HG03565 (cell line): ENCODE results near the gene KRT74.

Experiments
- ATAC-seq: cut with Tn5 transposase; IDR thresholded peaks from one replicate; pipeline ENCODE4 v1.9.1; 2021; ENCODE audit warnings: mild to moderate bottlenecking, moderate library complexity; ENCODE audit not compliant: unreplicated experiment

Gene KRT74

GRCh38 chr12:52573743-52574142, at the start of gene KRT74:
Gene KRT74, minus strand, starts transcription at chr12:52573843. Its CDS starts 66 bp downstream, at chr12:52573777.
- ATAC-seq = no peak

DNA sequence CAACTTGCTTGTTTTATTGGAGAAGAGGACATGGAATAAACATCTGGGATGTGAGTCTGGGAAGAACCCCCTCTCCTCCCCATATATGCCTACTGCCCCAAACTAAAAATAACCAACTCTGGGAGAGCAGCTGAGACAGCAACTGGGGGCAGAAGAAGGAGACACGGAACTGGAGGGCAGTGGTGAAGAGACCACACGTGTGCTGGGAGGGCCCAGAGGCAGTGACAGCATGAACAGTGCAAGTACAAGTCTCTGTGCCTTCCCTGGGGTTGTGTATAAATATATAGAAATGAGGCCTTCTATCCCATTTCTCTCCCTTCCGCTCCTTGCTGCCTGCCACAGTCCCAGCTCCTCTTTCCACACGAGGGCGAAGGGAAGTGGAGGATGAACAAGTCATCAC, 48.7 kb upstream of the KRT74 start:
- ATAC-seq = no peak

- ATAC-seq = no peak
Measured at GRCh38 chr12:52618866-52619265, 45.2 kb upstream of the KRT74 start.

DNA sequence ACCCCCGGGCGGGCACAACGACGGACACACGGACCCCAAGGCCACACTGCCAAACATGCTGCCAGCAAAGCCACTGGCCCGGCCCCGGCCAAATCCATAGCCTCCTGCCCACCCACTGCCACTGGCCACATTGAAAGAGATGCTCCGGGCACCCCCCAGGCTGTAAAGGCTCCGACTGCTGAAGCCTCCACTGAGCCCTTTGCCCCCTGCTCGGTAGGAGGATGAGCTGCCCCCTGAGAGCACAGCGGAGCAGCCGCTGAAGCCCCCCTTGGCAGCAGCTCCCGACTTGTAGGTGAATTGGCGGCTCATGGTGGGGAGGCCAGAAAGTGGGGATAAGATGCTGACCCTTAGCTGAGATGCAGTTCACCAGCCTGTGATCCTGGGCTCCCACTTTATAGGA, 44.6 kb upstream of the KRT74 start, which contains the start of gene KRT73:
KRT73 (minus strand) TSS at position 344 of the 400 bp plus-strand sequence; CDS start at position 309, 35 bp downstream.
- no peak for ATAC-seq

DNA sequence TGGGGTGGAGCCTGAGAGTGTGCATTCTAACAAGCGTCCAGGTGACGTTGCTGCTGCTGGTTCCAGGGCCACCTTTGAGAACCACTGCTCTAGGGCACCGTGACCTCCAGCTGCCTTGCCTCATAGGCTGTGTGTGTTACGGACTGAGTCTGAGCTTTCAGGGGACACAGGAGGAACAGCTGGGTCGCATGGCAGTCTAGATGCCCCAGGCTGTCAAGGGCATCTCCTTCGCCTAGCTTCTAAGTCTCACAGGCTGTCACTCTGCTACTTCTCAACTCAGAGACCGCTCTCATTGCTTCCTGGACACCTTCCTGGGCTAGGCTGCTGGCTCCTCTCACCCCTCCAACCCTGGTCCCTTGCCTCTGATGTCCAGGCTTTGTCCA, 43.8 kb upstream of the KRT74 start:
- no peak for ATAC-seq

DNA sequence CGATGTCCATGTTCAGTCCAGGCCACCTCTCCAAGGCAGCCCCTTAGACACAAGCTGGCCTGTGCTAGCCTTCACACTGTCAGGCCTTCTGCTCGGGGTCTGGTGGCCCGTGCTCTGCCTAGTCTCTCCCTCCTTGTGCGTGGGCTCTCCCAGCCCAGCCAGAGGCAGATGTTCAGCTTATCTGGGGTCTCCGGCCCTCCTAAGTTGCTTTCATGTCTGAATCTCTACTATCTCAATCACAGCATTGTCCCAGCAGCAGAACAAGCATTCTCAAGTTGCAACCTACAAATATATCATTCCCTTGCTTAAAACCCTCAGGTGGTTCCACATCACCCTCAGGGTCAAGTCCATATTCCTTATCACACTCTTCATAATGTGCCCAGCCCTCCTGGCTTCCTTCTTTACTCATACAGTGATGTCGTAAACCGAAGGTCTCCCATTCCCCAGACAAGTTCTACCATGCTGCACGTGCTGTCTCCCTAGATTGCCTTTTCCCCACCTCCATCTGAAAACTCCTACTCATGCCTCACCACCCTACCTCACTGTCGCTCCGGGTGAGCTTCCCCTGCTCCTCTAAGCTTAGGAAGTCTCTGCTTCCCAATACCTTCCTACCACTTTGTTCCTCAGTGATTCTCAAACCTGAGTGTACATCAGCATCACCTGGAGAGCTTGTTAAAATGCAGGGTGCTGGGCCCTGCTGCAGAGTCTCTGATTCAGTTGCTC, 43.2 kb upstream of the KRT74 start:
- ATAC-seq = no peak

GRCh38 chr12:52615912-52616311, 42.3 kb upstream of the KRT74 start:
- ATAC-seq = no peak

- no peak for ATAC-seq
Measured at GRCh38 chr12:52615208-52615868, 41.7 kb upstream of the KRT74 start.

DNA sequence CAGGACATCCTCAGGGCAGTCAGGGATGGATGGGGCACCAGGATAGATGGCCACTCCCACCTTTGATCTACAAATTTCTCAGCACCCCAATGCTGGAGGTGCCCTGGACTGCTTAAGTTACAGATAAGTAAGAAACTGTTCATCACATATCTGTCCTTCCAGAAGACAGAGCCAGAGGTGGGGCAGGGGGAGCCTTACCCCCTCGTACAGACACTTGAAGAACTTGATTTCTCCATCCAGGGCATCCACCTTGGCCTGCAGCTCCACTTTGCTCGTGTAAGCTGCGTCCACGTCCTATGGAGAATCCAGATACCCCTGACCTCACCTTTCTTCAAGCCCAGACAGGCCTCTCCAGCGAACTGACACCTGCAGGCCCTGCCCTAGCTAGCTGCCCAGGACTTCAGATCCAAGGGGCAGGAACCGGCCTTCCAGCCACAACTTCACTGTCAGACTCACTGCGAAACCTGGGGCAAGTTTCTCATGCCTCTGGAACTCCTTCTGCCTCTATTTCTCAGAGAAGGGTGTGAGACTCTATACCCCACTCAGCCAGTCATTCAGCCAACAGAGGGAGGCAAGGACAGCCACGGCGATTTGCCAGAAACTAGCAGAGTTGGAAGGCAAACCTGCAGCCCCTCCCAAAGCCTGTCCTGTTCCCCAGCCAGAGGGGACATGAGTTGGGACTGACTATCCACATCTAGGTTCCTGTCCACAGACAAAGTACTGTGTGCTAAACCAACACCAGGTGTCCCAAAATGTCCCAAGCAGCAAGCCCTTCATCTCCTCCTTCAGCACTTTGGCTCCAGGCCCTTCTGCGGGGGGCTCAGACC, 41.0 kb upstream of the KRT74 start:
- no peak for ATAC-seq

DNA sequence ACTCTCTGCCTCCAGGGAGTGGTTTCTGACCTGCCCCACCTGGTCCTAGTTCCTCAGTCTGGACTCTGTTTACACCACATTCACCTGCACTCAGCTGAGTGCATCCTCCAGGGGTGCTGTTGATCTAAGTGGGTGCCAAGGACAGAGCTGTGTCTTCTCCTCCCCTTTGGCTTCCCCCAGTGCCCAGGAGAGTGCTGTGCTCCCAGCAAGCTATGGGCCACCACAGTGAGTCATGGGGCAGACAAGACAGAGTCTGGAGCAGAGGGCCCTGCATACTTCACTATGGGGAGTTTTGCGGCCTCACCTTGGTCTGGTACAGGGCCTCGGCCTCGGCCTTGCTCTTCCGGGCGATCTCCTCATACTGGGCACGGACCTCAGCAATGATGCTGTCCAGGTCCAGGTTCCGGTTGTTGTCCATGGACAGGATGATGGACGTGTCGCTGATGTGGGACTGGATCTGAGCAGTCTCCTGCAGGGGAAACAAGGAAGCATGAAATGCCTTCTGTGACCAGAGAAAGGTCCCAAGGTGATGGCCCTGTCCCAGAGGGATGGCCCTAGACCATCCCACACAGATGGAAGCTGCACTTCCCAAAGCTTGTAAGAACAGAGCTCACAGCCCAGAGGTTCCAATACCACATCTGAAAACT, 39.9 kb upstream of the KRT74 start:
- no peak for ATAC-seq

- no peak for ATAC-seq
Measured at GRCh38 chr12:52612431-52613383, 39.1 kb upstream of the KRT74 start.

DNA sequence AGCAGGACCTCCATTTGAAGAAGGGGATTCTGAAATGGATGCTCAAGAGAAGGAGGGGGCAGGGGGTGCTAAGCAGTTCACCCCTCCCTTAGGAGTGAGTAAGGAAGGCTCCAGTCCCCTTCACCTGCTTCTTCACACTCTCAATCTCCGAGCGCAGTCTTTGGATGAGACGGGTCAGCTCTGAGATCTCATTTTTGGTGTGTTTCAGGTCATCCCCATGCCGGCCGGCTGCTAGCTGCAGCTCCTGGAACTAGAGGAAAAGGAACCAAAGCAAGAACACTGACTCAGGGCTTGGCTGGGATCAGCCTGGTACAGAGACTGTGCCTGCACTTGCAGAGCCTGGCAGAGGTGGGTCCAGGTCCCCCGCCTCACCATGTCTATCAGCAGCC, 37.4 kb upstream of the KRT74 start:
- no peak for ATAC-seq

DNA sequence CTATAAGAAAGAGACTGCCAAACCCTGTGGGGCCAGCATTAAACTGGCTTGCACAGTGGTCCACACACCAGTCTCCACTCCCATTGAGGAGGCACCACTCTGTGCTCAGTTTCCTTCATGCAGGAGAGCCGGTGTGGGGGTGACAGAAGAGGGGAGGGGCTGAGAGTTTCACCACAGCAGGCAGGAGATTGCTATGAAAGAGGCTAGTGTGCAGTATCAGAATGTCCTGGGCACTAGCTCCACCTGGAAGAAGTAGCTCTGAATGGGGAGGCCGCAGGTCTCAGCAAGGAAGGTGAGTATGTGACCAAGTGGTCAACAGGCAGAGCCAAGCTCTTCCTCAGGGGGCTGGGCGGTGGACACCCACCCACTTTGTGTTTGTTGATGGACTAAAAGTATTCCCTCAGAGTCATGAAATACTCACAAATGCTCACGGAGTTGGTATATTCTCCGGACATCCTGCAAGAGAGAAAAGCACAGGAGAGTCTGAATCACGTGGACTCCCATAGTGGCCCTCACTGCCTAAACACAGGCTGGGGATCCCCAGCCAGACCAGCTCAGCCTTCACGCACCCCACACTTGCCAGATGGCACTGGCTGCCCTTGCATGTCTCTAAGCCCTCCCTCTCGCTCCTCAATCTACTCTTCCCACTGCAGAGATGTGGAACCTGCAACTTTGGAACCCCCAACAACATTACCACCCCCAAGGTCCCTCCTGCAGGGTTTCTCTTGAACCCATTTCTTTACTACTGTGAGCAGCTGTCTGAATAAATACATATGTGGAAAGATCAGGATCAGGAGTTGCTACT, 35.4 kb upstream of the KRT74 start:
- no peak for ATAC-seq

- no peak for ATAC-seq
Measured at GRCh38 chr12:52608161-52608560, 34.5 kb upstream of the KRT74 start.

DNA sequence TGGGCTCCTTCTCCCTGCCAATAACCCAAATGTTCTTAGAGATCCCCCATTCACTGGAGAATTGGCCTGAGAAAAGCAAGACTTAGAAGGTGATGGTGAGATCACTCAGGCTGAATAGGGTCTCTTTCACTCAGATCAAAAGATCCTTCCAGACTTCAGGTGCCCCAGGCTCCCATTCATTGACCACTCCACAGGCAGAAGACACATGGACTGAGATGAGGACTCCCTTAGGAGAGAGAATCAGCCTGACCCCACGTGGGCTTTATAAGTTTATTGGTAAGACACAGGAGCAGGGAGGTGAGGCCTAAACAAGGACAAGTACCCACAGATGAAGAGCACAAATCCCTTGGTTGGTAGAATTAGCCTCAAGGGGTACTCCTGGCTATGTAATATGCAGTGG, 33.7 kb upstream of the KRT74 start:
- ATAC-seq = no peak

GRCh38 chr12:52606581-52607218, 33.1 kb upstream of the KRT74 start:
- ATAC-seq = no peak

- no peak for ATAC-seq
Measured at GRCh38 chr12:52606096-52606495, 32.5 kb upstream of the KRT74 start.

GRCh38 chr12:52605542-52605941, 31.9 kb upstream of the KRT74 start:
- no peak for ATAC-seq

DNA sequence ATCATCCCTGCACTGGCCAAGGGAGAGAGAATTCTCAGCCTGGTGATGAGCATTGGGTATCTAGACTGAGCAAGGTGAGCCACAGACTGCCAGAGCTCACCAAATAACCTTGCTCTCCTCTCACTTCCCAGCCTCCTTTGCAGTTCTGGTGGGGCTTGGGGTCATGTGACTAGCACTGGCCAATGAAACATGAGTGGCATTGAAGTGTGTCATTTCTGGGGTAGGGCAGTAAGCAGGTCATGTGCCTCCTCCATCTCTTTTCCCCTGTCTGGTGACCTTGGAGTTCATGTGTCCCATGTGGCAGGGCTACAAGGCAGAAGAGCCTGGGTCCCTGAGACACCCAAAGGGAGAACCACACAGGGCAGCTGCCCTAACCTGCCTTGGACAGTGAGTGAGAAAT, 31.2 kb upstream of the KRT74 start:
- no peak for ATAC-seq
